Measurements from ENCODE around the gene CIITA. TPM values are rescaled to one million over a fixed set of nuclear protein-coding genes. Genes with fewer than 3 reads are reported as not detected.

The CIITA gene
- total and polyA plus RNA-seq, 10 of the 15 experiments (the other 5 are each of a cell fraction or from before 2014, with no cell fraction given): 11.5 to 145 (median 49.7) TPM

Other genes with a start within 250 kb of the CIITA start
- 0.22 and 1.1 TPM in 2 replicates for gene TEKT5, start 182.3 kb upstream of the CIITA start, total RNA-seq (2014; rRNA removed)
- gene TEKT5, start 182.3 kb upstream of the CIITA start, total RNA-seq (2014; rRNA removed; fragmentation: Illumina TruSeq; extraction: Trizol): 0.18 and 0.40 TPM in 2 replicates
- gene TEKT5, start 182.3 kb upstream of the CIITA start, total RNA-seq (2021): 0.80 and 2.2 TPM in 2 replicates
- 0.66 and 0.68 TPM in 2 replicates for gene TEKT5, start 182.3 kb upstream of the CIITA start, polyA plus RNA-seq (2011; rRNA removed)
- 0.19 and 0.93 TPM in 2 replicates for gene TEKT5, start 182.3 kb upstream of the CIITA start, polyA plus RNA-seq (2014; fragmentation: Illumina TruSeq; extraction: Trizol)
- under 1 TPM; 0.47 to 0.64 TPM for gene TEKT5, start 182.3 kb upstream of the CIITA start, polyA plus RNA-seq (2014; fragmentation: Nextera tagmentation; extraction: Ambion mirVana)
- 1.1 and 1.8 TPM in 2 replicates for gene TEKT5, start 182.3 kb upstream of the CIITA start, polyA plus RNA-seq (2014; rRNA removed)
- gene TEKT5, start 182.3 kb upstream of the CIITA start, polyA plus RNA-seq (2016; fragmentation: Nextera tagmentation; extraction: Ambion mirVana): under 1 TPM in 1 of 2 experiments, not detected in 1; 0.79 TPM
- gene NUBP1, start 133.4 kb upstream of the CIITA start, total RNA-seq (2014; rRNA removed): 49.6 and 56.9 TPM in 2 replicates
- 53.6 and 55.1 TPM in 2 replicates for gene NUBP1, start 133.4 kb upstream of the CIITA start, total RNA-seq (2014; rRNA removed; fragmentation: Illumina TruSeq; extraction: Trizol)
- gene NUBP1, start 133.4 kb upstream of the CIITA start, total RNA-seq (2021): 46.7 and 53.3 TPM in 2 replicates
- gene NUBP1, start 133.4 kb upstream of the CIITA start, polyA plus RNA-seq (2011; rRNA removed): 64.3 and 74.9 TPM in 2 replicates
- 51.5 and 66.9 TPM in 2 replicates for gene NUBP1, start 133.4 kb upstream of the CIITA start, polyA plus RNA-seq (2014; fragmentation: Illumina TruSeq; extraction: Trizol)
- gene NUBP1, start 133.4 kb upstream of the CIITA start, polyA plus RNA-seq (2014; fragmentation: Nextera tagmentation; extraction: Ambion mirVana): 10 to 100 TPM; 31.0 to 36.3 TPM
- gene NUBP1, start 133.4 kb upstream of the CIITA start, polyA plus RNA-seq (2014; rRNA removed): 62.8 and 65.7 TPM in 2 replicates
- gene NUBP1, start 133.4 kb upstream of the CIITA start, polyA plus RNA-seq (2016; fragmentation: Nextera tagmentation; extraction: Ambion mirVana): 10 to 100 TPM; 59.7 to 60.7 TPM
- 1.1 and 1.9 TPM in 2 replicates for gene TVP23A, start 58.4 kb upstream of the CIITA start, total RNA-seq (2014; rRNA removed)
- gene TVP23A, start 58.4 kb upstream of the CIITA start, total RNA-seq (2014; rRNA removed; fragmentation: Illumina TruSeq; extraction: Trizol): 1.5 and 1.7 TPM in 2 replicates
- gene TVP23A, start 58.4 kb upstream of the CIITA start, total RNA-seq (2021): 1.6 and 1.7 TPM in 2 replicates
- gene TVP23A, start 58.4 kb upstream of the CIITA start, polyA plus RNA-seq (2011; rRNA removed): 2.6 and 2.8 TPM in 2 replicates
- gene TVP23A, start 58.4 kb upstream of the CIITA start, polyA plus RNA-seq (2014; fragmentation: Illumina TruSeq; extraction: Trizol): 1.9 and 2.8 TPM in 2 replicates
- 1 to 10 TPM; 4.6 to 6.4 TPM for gene TVP23A, start 58.4 kb upstream of the CIITA start, polyA plus RNA-seq (2014; fragmentation: Nextera tagmentation; extraction: Ambion mirVana)
- gene TVP23A, start 58.4 kb upstream of the CIITA start, polyA plus RNA-seq (2014; rRNA removed): 1.4 and 1.8 TPM in 2 replicates
- gene TVP23A, start 58.4 kb upstream of the CIITA start, polyA plus RNA-seq (2016; fragmentation: Nextera tagmentation; extraction: Ambion mirVana): 1 to 10 TPM; 3.4 to 3.6 TPM
- gene DEXI, start 65.3 kb downstream of the CIITA start, total RNA-seq (2014; rRNA removed): 26.3 and 28.6 TPM in 2 replicates
- 17.0 and 17.3 TPM in 2 replicates for gene DEXI, start 65.3 kb downstream of the CIITA start, total RNA-seq (2014; rRNA removed; fragmentation: Illumina TruSeq; extraction: Trizol)
- 22.7 and 24.2 TPM in 2 replicates for gene DEXI, start 65.3 kb downstream of the CIITA start, total RNA-seq (2021)
- gene DEXI, start 65.3 kb downstream of the CIITA start, polyA plus RNA-seq (2011; rRNA removed): 11.4 and 15.2 TPM in 2 replicates
- 17.8 and 21.7 TPM in 2 replicates for gene DEXI, start 65.3 kb downstream of the CIITA start, polyA plus RNA-seq (2014; fragmentation: Illumina TruSeq; extraction: Trizol)
- gene DEXI, start 65.3 kb downstream of the CIITA start, polyA plus RNA-seq (2014; fragmentation: Nextera tagmentation; extraction: Ambion mirVana): 1 to 10 TPM; 1.4 to 4.3 TPM
- gene DEXI, start 65.3 kb downstream of the CIITA start, polyA plus RNA-seq (2014; rRNA removed): 22.9 and 25.7 TPM in 2 replicates
- gene DEXI, start 65.3 kb downstream of the CIITA start, polyA plus RNA-seq (2016; fragmentation: Nextera tagmentation; extraction: Ambion mirVana): 10 to 100 TPM; 14.0 to 19.8 TPM
- gene CLEC16A, start 67.4 kb downstream of the CIITA start, total RNA-seq (2014; rRNA removed): 17.1 and 17.6 TPM in 2 replicates
- 14.1 and 14.6 TPM in 2 replicates for gene CLEC16A, start 67.4 kb downstream of the CIITA start, total RNA-seq (2014; rRNA removed; fragmentation: Illumina TruSeq; extraction: Trizol)
- gene CLEC16A, start 67.4 kb downstream of the CIITA start, total RNA-seq (2021): 28.7 and 30.0 TPM in 2 replicates
- gene CLEC16A, start 67.4 kb downstream of the CIITA start, polyA plus RNA-seq (2011; rRNA removed): 16.4 and 20.2 TPM in 2 replicates
- gene CLEC16A, start 67.4 kb downstream of the CIITA start, polyA plus RNA-seq (2014; fragmentation: Illumina TruSeq; extraction: Trizol): 19.3 and 20.5 TPM in 2 replicates
- 1 to 10 TPM; 1.5 to 3.1 TPM for gene CLEC16A, start 67.4 kb downstream of the CIITA start, polyA plus RNA-seq (2014; fragmentation: Nextera tagmentation; extraction: Ambion mirVana)
- 18.1 and 18.7 TPM in 2 replicates for gene CLEC16A, start 67.4 kb downstream of the CIITA start, polyA plus RNA-seq (2014; rRNA removed)
- 10 to 100 TPM; 27.1 to 28.8 TPM for gene CLEC16A, start 67.4 kb downstream of the CIITA start, polyA plus RNA-seq (2016; fragmentation: Nextera tagmentation; extraction: Ambion mirVana)